GM23248 (cell line): ENCODE measurements around the gene TTC28. TPM values are rescaled to one million over a fixed set of nuclear protein-coding genes. Genes with fewer than 3 reads are reported as not detected.
A peak's percentile ranks its signal among the peaks of the same experiment; 100 is the strongest.

Source experiments
- DNase-seq: peaks from one replicate; pipeline ENCODE4 v3.0.0-alpha.2; 2015
- H2AFZ ChIP-seq: fragments of 200-600 bp; sonication (generic); 2 replicates; pipeline ENCODE4 v1.6.1; 2016; ENCODE audit warnings: antibody characterized with exemption
- H3F3A ChIP-seq: fragments of 200-600 bp; sonication (generic); 2 replicates; pipeline ENCODE4 v1.6.1; 2016; ENCODE audit warnings: mild to moderate bottlenecking, antibody characterized with exemption, mixed run types; ENCODE audit not compliant: insufficient read depth
- H3K27ac ChIP-seq: fragments of 200-600 bp; sonication (generic); 2 replicates; pipeline ENCODE4 v1.5.1; 2016; ENCODE audit warnings: mild to moderate bottlenecking
- H3K27me3 ChIP-seq: fragments of 200-600 bp; sonication (generic); replicated peaks from 2 replicates; pipeline ENCODE4 v1.6.1; 2016; ENCODE audit warnings: mild to moderate bottlenecking; ENCODE audit not compliant: insufficient read depth
- H3K36me3 ChIP-seq: fragments of 200-600 bp; sonication (generic); 2 replicates; pipeline ENCODE4 v1.6.1; 2016; ENCODE audit warnings: low read depth, mild to moderate bottlenecking
- H3K4me1 ChIP-seq: fragments of 200-600 bp; sonication (generic); 2 replicates; pipeline ENCODE4 v1.6.1; 2016; ENCODE audit warnings: mild to moderate bottlenecking; ENCODE audit not compliant: insufficient read depth
- H3K4me2 ChIP-seq: fragments of 200-600 bp; sonication (generic); one replicate; pipeline ENCODE4 v1.6.1; 2016; ENCODE audit warnings: mild to moderate bottlenecking; ENCODE audit not compliant: unreplicated experiment
- H3K4me3 ChIP-seq: fragments of 200-600 bp; sonication (generic); 2 replicates; pipeline ENCODE4 v1.5.1; 2016; ENCODE audit warnings: mild to moderate bottlenecking
- H3K79me2 ChIP-seq: fragments of 200-600 bp; sonication (generic); 2 replicates; pipeline ENCODE4 v1.6.1; 2016; ENCODE audit warnings: mild to moderate bottlenecking; ENCODE audit not compliant: insufficient read depth
- H3K9ac ChIP-seq: fragments of 200-600 bp; sonication (generic); 2 replicates; pipeline ENCODE4 v1.6.1; 2016; ENCODE audit warnings: mild to moderate bottlenecking
- H3K9me2 ChIP-seq: fragments of 200-600 bp; sonication (generic); 2 replicates; pipeline ENCODE4 v1.6.1; 2016; ENCODE audit warnings: mixed run types, mild to moderate bottlenecking, moderate library complexity; ENCODE audit not compliant: insufficient read depth
- H3K9me3 ChIP-seq: fragments of 200-600 bp; sonication (generic); one replicate; pipeline ENCODE4 v1.6.1; 2017; ENCODE audit warnings: low read depth
- H4K20me1 ChIP-seq: fragments of 200-600 bp; sonication (generic); 2 replicates; pipeline ENCODE4 v1.6.0; 2016; ENCODE audit not compliant: insufficient read depth
- EZH2 ChIP-seq: fragments of 200-600 bp; sonication (generic); IDR thresholded peaks from 2 replicates; pipeline ENCODE4 v1.6.1; 2018; ENCODE audit warnings: antibody characterized with exemption, mild to moderate bottlenecking; ENCODE audit not compliant: insufficient read depth, poor library complexity, severe bottlenecking
- EZH2phosphoT487 ChIP-seq: fragments of 200-600 bp; sonication (generic); IDR thresholded peaks from 2 replicates; pipeline ENCODE4 v1.6.1; 2018; ENCODE audit warnings: antibody characterized with exemption, moderate library complexity, mild to moderate bottlenecking, low read depth; ENCODE audit not compliant: insufficient read depth
- WGBS, 2 experiments: methylation state at CpG; one replicate each; pipeline ENCODE4 v1.1.6; 2015 to 2017; ENCODE audit warnings: low lambda C conversion rate in 2 of 2, low coverage in 1 of 2; ENCODE audit errors: missing lambda C conversion rate in 2 of 2; 5-methylcytosine and 5-hydroxymethylcytosine counted together
- in situ Hi-C: fragments of 300-500 bp; cut with MboI; formaldehyde crosslinking; loops from 2 replicates; pipeline ENCODE4 v1.15.0; 2020
- polyA plus RNA-seq: library from polyadenylated mRNA; unstranded; fragments of >200 nt; fragmentation: Nextera tagmentation; extraction: Ambion mirVana; gene quantifications from 2 replicates; pipeline ENCODE4 v1.2.1, GENCODE V29; 2016
- total RNA-seq: library from RNA; depleted of rRNA; stranded (reverse); fragments of >200 nt; shearing (Covaris generic); gene quantifications from 2 replicates; pipeline ENCODE4 v1.2.3, GENCODE V29; 2014

TTC28 gene
- total and polyA plus RNA-seq, 2 experiments from 2014 or later = 12.5 to 41.9 TPM

DNA sequence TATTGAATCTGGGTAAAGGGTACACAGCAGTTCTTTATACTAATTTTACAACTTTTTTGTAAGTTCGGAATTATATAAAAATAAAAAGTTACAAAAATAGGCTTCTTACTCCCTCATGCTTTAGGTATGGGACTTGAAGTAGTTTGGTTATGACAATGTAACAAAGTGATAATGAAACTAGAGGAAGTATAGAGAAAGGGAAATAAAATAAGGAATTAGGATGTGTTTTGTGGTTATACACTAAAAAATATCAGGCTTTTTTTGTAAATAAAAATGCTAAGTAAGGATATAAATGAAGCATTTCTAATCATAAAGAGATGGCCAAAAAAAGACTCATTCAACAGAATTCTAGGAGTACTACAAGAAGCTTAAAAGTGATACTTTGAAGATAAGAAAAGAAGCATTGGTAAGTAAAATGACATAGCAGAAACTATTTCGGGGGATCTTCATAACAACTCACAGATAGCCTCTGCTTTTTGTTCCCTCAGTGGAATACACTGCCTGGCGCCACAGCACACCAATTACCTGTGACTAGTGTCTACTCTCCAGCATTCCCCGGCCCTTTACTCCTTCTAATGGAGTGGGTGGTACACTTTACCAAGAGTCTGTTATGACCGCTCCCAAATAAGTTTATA lies 437.9 kb downstream of the TTC28 start:
- no peaks in the 10 kb centered on the region for H3K9me3 ChIP-seq
- 98 to 99% methylated on average over 5 of the region's 5 CpGs for WGBS, 2 experiments
- H3K4me2 ChIP-seq = no peak overlapping the region
- no peaks in the 10 kb centered on the region for H4K20me1 ChIP-seq
- peaks cover 46% of the 10 kb centered on the region for H3K4me1 ChIP-seq
- H3K4me3 ChIP-seq = no peak overlapping the region
- peaks cover 32% of the 10 kb centered on the region; the same call in 1 of the 2 replicates for H3K79me2 ChIP-seq
- no peak for DNase-seq
- peaks cover 4% of the 10 kb centered on the region; the same call in 1 of the 2 replicates for H3K9me2 ChIP-seq
- H3K27ac ChIP-seq = no peak overlapping the region
- H2AFZ ChIP-seq = no peak overlapping the region
- TF ChIP-seq EZH2 = no peak
- TF ChIP-seq EZH2phosphoT487 = no peak
- in situ Hi-C loops = no loop called here
- H3K27me3 ChIP-seq = no peaks in the 10 kb centered on the region
- no peak overlapping the region for H3K9ac ChIP-seq
- no peaks in the 10 kb centered on the region for H3K36me3 ChIP-seq
- peaks cover 21% of the 10 kb centered on the region for H3F3A ChIP-seq

DNA sequence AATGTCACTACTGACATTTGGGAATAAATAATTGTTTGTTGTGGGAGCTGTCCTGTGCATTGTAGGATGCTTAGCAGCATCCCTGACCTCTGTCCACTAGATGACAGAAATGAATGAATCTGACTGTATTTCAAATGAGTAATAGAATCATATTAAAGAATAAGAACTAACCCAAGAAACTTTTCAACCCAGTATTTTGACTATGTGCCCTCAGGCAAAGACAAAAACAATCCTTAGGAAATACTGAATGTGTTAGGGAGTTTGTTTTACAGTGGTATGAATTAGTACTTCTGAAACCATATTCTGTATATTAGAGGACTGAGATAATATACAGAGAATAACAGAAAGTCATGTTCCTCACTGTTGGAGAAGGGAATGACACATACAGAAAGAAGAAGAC lies 439.7 kb downstream of the TTC28 start:
- in situ Hi-C loops = no loop called here
- H3K4me1 ChIP-seq = peaks cover 30% of the 10 kb centered on the region
- peak; percentile 26 for DNase-seq
- no peaks in the 10 kb centered on the region for H3K27me3 ChIP-seq
- TF ChIP-seq EZH2phosphoT487 = no peak
- no peak for TF ChIP-seq EZH2
- peaks cover 3% of the 10 kb centered on the region; the same call in 1 of the 2 replicates for H3K9me2 ChIP-seq
- H3K4me3 ChIP-seq = no peak overlapping the region
- H3F3A ChIP-seq = peaks cover 4% of the 10 kb centered on the region
- H3K36me3 ChIP-seq = no peaks in the 10 kb centered on the region
- no peaks in the 10 kb centered on the region for H4K20me1 ChIP-seq
- H3K9me3 ChIP-seq = no peaks in the 10 kb centered on the region
- peaks cover 27% of the 10 kb centered on the region; the same call in 1 of the 2 replicates for H3K79me2 ChIP-seq
- H2AFZ ChIP-seq = no peak overlapping the region
- H3K27ac ChIP-seq = no peak overlapping the region
- H3K9ac ChIP-seq = no peak overlapping the region
- no peak overlapping the region for H3K4me2 ChIP-seq

- H3K4me1 ChIP-seq = peaks cover 11% of the 10 kb centered on the region
- no peak overlapping the region for H2AFZ ChIP-seq
- no peaks in the 10 kb centered on the region for H3K9me2 ChIP-seq
- H3K27ac ChIP-seq = no peak overlapping the region
- no peaks in the 10 kb centered on the region for H3K9me3 ChIP-seq
- in situ Hi-C loops = no loop called here
- no peak overlapping the region for H3K4me3 ChIP-seq
- H3K4me2 ChIP-seq = no peak overlapping the region
- no peak for DNase-seq
- no peak overlapping the region for H3K9ac ChIP-seq
- no peaks in the 10 kb centered on the region for H4K20me1 ChIP-seq
- peaks cover 12% of the 10 kb centered on the region for H3K79me2 ChIP-seq
- H3F3A ChIP-seq = no peaks in the 10 kb centered on the region
- 93 to 96% methylated on average over 2 of the region's 2 CpGs for WGBS, 2 experiments
- no peaks in the 10 kb centered on the region for H3K36me3 ChIP-seq
- H3K27me3 ChIP-seq = no peaks in the 10 kb centered on the region
- TF ChIP-seq EZH2phosphoT487 (no peak), EZH2 (no peak)
Measured at GRCh38 chr22:28237783-28238182, 441.9 kb downstream of the TTC28 start.

DNA sequence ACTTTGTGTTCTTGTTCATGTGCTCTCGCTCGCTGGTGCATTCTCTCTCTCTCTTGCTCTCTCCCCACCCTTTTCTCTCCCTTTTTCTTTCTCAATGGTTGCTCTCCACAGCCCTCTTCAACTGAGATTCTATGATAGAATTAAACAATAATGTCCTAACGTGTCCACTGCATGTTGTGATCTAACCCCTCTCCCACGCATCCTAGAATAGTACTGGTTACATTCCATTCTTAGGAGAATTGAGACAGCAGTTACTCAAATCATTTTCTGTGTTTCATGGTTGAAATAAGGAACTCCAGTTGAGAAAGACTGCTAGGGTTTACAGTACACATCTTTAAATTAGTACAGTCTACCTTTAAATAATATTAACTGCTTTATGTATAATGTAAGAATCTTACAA lies 442.5 kb downstream of the TTC28 start:
- WGBS, 2 experiments = 78 to 82% methylated on average over 4 of the region's 4 CpGs
- Histone ChIP-seq H3K27me3 (no peaks in the 10 kb centered on the region), H3K9me2 (no peaks in the 10 kb centered on the region), H3K4me2 (no peak overlapping the region), H3K9ac (no peak overlapping the region), H3K79me2 (peaks cover 14% of the 10 kb centered on the region), H3K27ac (peak overlapping the region; percentile 14; the same call in 1 of the 2 replicates), H3K9me3 (no peaks in the 10 kb centered on the region), H3K4me3 (no peak overlapping the region), H3F3A (no peaks in the 10 kb centered on the region), H3K4me1 (peaks cover 15% of the 10 kb centered on the region), H4K20me1 (no peaks in the 10 kb centered on the region), H2AFZ (no peak overlapping the region), H3K36me3 (no peaks in the 10 kb centered on the region)
- TF ChIP-seq EZH2 = no peak
- TF ChIP-seq EZH2phosphoT487 = no peak
- peak; percentile 39 for DNase-seq
- in situ Hi-C loops = no loop called here
